ELR (cell line): ENCODE data around the gene FAM110D.
A peak's percentile ranks its signal among the peaks of the same experiment; 100 is the strongest.

Experiments
- DNase-seq: peaks from one replicate; pipeline ENCODE4 v3.0.0-alpha.2; 2015; ENCODE audit warnings: low read depth

FAM110D gene

DNA sequence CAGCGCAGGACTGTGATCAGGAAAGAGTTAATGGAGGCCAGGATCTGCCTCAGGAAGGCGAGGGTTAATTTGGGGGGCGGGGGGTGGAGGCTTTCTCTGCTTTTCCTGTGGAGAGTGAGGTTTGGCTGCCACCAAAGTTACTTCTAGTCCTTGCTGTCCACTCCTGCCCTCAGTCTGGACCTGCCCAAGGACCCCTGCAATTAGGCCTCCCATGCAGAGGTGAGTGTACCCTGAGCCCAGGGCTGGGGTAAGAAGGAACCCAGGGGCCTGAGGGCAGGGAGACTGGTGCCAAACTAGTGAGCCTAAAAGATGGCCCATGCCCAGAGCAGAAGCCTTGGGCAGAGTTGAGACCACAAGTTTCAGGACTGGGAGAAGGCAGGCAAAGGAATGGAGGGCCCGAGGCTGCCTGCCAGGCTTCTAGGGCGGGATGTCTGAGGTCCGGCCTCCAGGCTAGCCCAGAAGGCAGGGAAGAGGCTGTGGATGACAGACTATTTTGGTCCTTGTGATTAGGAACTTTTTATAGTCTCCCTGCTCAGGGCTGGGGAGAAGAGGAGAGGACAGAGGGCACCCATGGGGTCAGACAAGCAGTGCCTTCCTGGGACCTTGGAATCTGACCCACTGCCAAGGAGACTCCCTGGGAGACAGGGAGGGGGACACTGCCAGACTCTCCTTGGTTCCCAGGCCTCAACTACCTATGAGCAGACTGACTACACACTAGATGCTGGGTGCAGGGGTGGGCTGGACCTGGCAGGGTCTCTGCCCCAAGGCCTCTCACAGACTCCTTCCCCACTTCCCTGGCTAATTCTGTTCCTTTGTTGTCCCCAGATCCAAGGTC, at the start of gene FAM110D:
Gene FAM110D (plus strand): TSS at position 172 of the 835 bp plus-strand sequence. CDS start 2,213 bp downstream, outside the sequence.
- no peak for DNase-seq

DNA sequence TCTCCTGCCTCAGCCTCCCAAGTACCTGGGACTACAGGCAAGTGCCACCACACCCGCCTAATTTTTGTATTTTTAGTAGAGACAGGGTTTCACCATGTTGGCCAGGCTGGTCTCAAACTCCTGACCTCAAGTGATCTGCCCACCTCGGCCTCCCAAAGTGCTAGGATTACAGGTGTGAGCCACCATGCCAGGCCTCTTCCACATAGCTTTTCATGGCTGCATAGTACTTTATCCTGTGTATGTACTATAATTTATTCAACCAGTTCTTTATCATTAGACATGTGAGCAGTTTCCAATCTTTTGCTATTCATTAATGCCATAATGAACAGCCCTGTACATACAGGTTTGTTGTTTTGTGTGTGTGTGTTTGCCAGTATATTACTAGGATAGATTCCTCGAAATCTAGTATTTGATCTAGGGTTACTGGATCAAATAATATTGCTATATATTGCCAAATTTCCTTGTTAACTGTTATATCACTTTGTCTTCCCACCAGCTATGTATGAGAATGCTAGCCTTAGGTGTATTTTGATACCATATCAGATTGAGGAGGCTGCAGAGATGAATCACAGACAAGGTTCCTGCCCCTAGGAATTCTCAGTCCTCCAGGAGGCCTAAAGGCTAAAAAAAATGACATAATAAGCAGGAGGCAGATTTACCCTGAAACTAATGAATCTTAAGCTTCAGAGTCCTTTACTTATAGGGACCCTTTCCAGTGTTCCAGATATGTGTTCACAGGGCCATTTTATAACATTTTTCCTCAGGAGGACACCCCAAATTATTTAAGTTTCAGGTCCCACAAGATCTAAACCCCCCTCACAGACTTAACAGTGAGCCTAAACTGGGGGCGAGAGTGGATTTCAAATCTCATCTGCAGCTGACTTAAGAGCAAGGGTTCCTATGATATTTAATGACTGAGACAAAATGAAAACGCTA, 49.4 kb upstream of the FAM110D start:
- peak; percentile 20 for DNase-seq

DNA sequence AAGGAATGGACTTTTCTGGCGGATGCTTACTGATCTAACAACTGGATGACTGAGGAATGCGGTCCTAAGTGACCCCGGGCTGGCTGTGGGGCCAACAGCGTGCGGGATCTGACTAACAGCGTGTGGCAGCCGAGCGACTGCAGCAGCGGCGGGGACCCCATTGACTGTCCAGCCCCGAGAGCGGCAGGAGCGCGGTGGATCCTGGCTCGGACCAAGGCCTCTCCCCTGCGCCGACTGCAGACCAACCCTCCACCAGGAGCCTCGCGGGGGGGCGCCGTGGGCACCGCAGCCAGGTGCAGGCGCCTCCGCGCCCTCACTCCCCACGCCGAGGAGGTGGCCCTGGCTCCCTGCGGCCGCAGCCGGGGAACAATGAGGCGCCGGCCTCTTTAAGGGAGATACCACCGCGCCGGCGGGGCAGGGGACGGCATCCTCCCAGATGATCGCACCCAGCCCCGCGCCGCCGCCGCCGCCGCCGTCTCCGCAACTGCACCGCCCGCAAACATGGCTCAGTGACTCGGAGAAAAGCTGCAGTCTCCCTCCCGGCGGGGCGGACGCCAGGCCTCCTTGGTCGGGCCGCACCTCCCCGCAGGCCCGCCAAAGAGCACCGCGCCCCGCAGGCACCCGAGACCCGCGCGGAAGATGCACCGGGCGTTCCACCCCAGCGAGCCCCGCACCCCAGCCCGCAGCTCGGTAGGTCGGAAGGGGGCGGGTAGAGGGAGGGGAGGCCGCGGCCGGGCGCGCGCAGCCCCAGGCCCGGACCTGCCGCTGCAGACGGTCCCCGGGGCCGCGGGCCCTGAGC, 47.9 kb upstream of the FAM110D start:
- peak; percentile 72 for DNase-seq

DNA sequence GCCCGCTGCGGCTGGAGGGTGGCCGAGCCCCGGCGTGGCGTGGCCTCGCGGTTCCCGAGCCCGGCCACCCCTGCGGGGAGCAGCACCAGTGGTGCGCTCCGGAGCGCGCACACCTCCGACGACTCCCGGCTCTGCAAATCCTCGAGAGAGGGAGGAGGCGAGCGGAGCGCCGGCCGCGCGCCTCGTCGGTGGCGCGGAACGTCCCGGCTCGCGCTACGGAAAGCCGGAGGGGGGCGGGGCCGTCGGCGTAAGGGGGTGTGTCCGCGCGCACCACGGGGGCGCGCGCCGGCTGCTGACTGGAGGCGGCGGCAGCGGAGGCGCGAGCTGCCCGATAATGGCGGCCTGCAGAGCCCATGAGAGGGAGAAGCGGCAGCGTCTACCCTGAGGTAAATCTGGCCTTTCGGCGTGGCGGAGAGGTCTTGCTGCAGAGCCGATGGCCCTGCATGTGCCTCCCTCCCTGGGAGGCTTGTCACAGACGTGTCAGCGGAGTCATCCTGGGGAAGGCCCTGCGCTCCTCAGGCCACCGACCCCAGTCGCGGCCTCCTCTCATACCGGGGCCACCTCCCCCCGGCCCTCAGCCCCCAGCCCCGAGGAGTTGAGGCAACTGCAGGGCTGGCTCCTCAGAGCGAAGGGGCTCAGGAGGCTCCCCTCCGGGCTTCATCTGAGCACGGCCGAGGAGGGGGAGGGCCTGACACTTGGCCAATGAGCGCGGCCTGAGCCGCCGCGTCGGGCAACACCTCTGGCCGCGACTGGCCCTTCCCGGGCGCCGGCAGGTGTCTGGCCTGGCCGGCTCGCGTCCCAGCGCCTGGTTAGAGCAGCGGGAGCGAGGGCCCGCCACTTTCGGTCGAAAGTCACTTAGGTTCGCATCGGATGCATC, 47.1 kb upstream of the FAM110D start, which contains the start of gene PDIK1L:
Gene PDIK1L (plus strand): TSS at position 295 of the 877 bp plus-strand sequence. CDS start 2,485 bp downstream, outside the sequence.
- DNase-seq = peak; percentile 93

DNA sequence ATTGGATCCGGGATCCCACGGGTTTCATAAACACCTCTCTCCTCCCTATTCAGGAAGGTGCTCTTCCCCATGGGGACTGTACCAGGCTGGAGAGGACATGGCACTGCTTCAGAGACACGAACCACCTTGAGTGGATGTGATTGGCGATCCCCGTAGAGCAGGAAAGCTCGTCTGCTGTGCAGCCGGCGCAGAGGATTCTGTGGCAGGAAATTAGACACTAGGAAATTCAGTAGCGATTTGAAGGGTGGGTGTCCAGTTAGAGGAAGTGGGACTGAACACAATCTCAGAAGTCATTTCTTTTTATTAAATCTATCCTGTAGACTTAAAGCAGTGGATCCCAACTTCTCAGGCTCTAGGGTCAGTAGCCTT, 46.5 kb upstream of the FAM110D start:
- peak; percentile 32 for DNase-seq

DNA sequence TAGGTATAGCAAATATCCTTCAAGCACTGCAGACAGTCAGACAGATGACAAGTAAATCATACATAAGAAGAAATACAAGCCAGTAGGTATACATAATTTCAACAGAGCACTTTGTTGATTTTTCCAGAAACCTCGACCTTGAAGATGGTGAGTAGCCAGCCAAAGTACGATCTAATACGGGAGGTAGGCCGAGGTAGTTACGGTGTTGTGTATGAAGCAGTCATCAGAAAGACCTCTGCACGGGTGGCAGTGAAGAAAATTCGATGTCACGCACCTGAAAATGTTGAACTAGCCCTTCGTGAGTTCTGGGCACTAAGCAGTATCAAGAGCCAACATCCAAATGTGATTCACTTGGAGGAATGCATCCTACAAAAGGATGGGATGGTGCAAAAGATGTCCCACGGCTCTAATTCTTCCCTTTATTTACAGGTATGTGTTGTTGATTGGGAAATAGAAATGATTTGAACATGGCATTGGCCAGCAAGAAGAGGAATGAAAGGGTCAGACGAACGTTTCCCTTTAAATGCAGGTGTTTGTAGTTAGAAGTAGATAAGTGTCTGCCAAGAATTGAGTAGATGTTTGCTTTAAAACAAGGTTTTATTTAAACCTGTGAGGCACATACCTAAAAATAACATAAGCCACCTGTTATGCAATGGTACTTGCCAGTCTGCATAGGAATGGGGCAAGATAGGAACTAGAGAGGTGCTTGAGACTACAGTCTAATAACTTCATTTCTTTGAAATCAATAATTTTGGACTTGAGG, 44.5 kb upstream of the FAM110D start:
- DNase-seq = no peak

DNA sequence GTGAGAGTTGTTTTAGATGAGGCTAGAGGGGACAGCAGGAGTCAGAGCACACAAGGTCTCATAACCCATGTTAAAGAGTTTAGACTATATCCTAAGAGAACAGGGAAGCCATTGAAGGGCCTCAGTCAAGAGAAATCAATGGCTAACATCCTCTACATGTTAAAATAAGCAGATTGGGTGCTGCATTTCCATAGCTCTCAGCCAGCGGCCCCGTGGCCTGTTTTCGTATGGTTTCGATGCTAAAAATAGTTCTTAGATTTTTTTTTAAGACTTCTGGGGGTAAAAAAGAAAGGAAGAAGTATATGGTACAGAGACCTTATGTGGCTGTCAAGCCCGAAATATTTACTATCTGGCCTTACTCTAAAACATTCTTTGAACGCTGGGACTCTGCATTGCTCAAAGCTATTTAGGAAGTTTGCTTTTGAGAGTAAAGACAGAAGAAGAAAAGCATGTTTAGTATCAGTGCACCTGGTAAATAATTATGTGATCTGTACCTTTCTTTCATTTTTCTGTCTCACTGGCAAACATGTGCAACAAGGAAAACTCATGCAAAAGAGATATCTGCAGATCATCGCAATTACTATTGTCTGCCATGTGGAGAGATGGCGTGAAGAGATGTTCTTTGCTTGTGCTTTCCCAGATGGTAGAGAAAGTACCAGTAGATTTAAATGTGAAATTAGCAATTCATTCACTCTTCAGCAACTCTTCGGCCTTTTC, 38.8 kb upstream of the FAM110D start:
- no peak for DNase-seq

DNA sequence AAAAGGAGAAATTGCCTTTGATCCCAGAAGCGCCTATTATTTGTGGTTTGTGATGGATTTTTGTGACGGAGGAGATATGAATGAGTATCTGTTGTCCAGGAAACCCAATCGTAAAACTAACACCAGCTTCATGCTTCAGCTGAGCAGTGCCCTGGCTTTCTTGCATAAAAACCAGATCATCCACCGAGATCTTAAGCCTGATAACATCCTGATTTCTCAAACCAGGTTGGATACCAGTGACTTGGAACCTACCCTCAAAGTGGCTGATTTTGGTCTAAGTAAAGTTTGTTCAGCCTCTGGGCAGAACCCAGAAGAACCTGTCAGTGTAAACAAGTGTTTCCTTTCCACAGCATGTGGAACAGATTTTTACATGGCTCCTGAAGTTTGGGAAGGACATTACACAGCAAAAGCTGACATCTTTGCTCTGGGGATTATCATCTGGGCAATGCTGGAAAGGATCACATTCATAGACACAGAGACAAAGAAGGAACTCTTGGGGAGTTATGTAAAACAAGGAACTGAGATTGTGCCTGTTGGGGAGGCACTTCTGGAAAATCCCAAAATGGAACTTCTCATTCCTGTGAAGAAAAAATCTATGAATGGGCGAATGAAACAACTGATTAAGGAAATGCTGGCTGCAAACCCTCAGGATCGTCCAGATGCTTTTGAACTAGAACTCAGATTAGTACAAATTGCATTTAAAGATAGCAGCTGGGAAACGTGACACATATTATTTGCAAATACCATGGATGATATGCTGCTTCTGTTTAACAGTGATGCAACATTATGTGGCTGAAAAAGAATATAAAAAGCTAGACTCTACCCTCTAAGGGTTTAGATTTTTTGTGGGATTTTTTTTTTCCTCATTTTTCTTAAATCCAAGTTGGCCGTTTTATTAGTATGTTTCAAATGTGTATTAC, 36.8 kb upstream of the FAM110D start:
- DNase-seq = peak; percentile 43

DNA sequence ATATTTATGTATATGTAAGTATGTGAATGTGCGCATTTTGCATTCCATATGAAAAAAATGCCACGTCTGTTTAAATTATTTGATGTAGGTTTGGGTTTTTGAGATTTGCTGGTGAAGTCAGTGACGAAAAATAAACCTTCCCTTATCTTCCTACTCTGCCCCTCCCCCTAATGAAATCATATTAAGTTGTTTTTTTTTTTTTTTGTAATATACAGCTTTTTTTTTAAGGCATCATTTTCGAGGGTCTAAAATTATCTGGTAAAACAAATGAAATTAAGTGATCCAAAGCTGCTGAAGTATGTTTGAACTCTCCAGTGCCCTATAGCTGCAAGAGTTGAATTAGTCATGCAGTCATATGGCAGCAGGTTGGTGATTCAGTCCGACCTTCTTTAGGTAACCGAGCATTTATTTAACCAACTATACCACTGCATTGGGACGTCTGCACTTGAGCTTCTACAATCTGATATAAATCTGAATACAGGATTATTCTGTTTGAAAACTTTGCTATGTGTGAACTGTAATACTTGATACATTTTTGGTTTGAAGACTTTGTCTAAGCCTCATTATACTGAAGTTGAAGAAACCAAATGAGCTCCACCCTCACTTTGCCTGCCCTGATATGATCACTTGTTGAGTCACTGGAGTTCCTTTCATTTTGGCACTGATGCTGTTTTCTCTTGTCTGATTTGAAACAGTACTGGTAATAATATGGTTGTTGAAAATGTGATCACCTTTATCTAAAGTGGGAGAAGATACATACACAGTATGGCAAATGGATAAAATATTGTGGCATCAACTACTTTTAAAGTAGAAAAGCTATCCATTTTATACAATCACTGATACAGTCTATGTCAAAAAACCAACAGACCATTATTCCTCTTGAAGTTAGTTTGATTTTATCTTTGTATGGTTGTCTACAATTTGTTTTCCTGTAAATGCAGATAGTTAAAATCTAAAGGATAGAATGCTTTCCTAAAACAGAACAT, 35.6 kb upstream of the FAM110D start:
- DNase-seq = peak; percentile 74

DNA sequence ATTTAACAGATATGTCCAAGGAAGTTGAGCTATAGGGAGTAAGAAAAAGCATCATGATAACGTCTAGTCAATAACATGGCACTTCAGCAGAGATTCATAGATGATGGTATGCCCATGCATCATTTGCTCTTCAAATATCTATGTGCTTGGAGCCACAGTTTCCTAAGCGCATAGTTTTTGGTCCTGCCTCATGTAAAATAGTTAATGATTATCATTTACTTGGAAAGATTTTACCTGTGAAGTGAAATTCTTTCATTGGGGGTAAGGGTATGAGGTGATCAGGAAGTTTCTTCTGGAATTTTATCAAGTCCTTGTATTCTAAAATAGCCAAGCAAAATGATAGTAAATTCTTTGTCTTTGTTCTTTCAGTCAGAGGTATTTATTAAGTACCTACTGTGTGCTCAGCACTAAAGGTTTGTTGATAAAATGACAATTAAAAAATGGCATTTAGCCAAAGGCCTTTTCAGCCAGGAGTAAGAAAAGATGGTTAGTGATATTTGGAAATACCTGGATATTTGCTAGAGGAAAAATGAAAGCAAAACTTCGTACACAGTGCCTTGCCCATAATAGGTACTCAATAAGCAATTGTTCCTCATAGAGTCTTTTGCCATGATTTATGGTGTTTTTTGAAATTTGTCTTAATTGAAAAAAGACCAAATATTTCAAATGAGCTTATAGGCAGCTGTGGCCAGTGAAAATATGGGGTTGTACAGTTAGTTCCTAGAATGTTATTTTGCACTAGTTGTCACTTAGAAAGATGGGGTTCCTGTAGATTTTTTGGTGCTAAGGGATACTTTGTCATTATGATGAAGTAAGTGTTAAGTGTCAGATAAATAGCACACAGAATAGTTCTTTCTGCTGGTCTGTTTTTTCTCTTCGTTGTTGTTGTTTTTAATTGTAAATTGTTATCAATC, 34.2 kb upstream of the FAM110D start:
- DNase-seq = no peak

DNA sequence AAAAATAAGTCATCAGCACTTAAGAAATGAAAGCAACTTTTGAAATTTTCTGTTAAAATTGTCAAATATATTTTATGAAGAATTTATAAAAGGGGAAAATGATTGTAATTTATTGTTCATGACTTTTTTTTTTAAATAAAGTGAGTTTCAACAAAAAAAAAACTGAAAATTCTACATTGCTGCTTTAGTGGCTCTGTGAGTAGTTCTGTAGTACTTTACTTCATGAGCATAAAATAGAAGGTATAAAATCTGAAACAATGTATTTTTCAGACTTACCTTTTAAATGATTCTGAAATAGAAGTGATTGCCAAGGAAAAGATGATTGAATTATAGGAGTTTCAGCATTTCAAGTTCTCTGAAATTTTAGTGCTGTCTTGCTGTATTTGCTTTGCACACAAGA, 33.5 kb upstream of the FAM110D start:
- no peak for DNase-seq

DNA sequence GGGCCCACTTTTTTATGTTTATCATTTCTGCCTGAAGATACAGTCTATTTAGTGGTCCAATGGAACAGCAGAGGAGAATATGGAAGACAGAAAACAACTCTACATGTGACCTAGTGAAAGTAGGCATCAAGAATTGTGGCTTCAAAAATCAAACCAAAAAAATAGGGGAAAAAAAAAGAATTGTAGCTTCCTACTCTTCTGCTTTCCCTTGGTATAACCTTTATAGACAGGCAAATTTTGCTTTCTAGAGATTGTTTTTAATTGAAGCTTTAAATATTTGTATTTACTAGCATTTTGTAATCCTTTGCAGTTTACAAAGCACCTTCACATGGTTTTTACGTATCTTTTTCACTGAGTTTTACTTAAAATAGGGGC, 32.9 kb upstream of the FAM110D start:
- no peak for DNase-seq

DNA sequence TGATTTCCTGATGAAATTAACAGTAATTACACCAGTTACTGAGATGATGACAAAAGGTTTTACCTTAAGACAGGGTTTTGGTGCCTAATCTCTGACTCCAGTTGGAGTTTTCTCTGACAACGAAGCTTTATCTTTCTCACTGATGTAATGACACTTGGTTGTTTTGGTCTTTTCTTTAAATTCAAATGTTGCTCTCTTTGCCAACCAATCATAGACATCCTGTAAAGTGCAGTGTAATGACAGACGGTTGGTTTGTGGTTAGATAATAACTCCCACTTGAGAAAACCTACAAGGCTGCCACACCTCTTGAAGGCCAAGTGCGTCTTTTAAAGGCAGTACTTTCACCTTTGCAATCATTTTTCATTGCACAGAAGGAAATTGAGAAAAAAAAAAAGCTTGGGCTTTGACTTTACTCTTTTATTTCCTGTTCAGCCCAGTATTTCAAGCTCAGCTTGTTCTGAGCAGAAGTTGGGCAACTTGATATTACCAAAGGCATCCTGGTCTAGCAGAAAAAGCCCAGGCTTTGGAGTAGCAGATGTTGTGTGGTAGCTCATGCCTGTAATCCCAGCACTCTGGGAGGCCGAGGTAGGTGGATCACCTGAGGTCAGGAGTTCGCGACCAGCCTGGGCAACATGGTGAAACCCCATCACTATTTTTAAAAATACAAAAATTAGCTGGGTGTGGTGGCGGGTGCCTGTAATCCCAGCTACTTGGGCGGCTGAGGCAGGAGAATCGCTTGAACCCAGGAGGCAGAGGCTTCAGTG, 32.4 kb upstream of the FAM110D start:
- DNase-seq = no peak

DNA sequence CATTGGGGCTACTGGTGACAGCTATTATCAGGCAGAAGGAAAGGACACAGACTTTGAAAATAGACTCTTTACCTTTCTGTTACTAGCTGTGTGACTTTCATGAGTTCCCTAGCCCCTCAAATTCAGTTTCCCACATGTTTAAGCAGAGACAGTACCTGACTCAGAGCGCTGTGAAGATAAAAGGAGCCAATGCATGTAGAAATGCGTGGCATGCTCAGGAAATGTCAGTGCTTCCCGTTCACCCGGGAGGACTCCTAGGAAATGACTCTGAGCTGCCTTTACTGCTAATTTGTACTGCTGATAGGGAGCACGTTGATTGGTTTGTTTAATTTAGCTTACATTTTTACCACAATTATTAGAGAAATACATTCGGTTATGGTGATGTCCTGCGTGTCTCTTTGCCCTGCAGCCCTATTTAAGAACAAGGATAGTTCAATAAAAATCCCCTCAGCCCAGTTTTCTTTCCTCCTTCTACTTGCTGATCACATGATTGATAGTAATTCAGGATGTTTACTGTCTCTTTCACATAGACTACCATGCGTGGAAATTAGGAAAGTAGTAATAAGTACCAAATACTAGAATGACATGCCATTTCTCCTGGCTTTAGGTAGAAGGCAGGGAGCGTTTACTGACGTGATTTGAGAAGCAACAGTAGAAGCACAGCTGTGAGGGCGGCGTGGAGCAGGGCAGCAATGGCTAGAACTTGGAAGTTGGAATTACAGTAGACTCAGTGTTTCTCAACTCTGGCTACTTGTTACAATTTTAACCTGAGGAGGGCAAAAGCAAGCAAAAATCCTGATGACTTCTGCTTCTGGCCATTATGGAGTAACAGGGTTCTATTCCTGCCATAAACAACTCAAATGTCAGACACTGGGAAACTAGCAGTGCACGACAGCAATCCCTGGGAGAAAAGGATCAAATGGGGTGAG, 31.4 kb upstream of the FAM110D start:
- no peak for DNase-seq
